ENCODE measurements around the gene SPOCK1. TPM values are rescaled to one million over a fixed set of nuclear protein-coding genes. Genes with fewer than 3 reads are reported as not detected.

SPOCK1 gene
- total RNA-seq, 1 experiment from 2014 or later, result 0.27 TPM

DNA sequence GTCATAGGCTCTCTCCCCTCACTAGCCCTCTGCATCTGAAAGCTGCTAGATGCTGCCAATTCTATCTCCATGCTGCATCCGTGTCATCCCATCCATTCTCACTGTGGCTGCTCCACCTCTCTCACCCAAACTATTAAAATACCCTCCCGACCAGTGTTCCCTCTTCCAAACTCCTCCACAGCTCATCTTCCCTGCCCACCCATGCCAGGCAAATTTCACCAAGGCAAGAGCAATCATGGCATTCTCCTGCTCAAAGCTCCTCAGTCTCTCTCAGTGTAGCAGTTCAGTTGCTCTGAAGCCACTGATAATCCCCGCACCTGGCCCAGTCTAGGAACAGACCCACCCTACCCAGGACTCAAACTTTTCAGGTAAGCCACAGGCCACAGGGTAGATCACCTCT is 48.4 kb downstream of the SPOCK1 start (continued):
- TF ChIP-seq FOSL1 (IDR thresholded peaks at IDR 0.05; ENCODE audit: low read depth) (no peak), SP1 (IDR thresholded peaks at IDR 0.05; ENCODE audit: low read depth) (no peak)
- TF ChIP-seq, protein P1, sequence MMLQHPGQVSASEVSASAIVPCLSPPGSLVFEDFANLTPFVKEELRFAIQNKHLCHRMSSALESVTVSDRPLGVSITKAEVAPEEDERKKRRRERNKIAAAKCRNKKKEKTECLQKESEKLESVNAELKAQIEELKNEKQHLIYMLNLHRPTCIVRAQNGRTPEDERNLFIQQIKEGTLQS (IDR thresholded peaks at IDR 0.05), result no peak

DNA sequence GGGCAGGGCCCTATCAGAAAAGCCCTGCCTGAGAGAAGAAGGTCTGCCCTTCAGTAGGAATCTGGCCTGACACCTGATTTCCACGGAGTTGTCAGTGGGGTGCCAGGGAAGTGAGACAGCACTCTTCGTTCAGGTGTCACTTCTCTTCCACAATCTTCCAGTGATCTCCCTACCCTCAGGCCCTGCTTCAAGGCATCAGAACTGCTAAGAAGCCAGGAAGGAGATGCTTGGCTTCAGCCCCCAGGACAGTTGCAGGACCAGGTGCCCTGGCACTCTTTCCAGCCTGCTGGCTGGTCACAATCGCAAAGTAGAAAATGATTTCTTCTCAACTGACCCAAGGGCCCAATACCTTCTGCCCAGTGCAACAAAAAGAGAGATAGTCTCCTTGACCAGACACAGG is 50.3 kb downstream of the SPOCK1 start:
- H3K9me3 ChIP-seq (ENCODE audit: control insufficient read depth in 1 of 2, insufficient read depth in 1 of 2, low read depth in 1 of 2, low read length in 2 of 2), result no peaks in the 10 kb centered on the region
- ChIA-PET RAD21 (ENCODE audit: low non-redundant PET in 1 of 2, low total read pairs in 2 of 2, uncharacterized antibody in 2 of 2, unreplicated experiment in 2 of 2) (no interaction called here), POLR2A (no interaction called here), CTCF (no interaction called here)
- H3K9me2 ChIP-seq (ENCODE audit: insufficient read depth), result no peaks in the 10 kb centered on the region
- no peaks in the 10 kb centered on the region for H3K79me2 ChIP-seq (ENCODE audit: insufficient read depth, low read length)
- peaks cover 17% of the 10 kb centered on the region for H3K27me3 ChIP-seq (ENCODE audit: insufficient read depth, low read length)
- intact Hi-C loops (cut with micrococcal nuclease), result no loop called here
- no peaks in the 10 kb centered on the region for H4K20me1 ChIP-seq (ENCODE audit: insufficient read depth)
- no peak overlapping the region for H3K9ac ChIP-seq (ENCODE audit: low read length)
- no TSS peak for BruUV-seq (replicated peaks)
- no peak overlapping the region for H2AFZ ChIP-seq (ENCODE audit: low read depth, low read length, poor library complexity, severe bottlenecking)
- no peak overlapping the region for H3K27ac ChIP-seq (ENCODE audit: low read depth, low read length)
- no peak overlapping the region for H3K4me3 ChIP-seq (replicated peaks in 1 of 2; ENCODE audit: low read depth in 1 of 2, low read length in 2 of 2)
- no peaks in the 10 kb centered on the region for H3K4me1 ChIP-seq (ENCODE audit: control insufficient read depth in 1 of 2, insufficient read depth in 2 of 2, low read length in 2 of 2)
- no peak overlapping the region for H3K4me2 ChIP-seq (ENCODE audit: low read length)
- TF ChIP-seq, protein P2, sequence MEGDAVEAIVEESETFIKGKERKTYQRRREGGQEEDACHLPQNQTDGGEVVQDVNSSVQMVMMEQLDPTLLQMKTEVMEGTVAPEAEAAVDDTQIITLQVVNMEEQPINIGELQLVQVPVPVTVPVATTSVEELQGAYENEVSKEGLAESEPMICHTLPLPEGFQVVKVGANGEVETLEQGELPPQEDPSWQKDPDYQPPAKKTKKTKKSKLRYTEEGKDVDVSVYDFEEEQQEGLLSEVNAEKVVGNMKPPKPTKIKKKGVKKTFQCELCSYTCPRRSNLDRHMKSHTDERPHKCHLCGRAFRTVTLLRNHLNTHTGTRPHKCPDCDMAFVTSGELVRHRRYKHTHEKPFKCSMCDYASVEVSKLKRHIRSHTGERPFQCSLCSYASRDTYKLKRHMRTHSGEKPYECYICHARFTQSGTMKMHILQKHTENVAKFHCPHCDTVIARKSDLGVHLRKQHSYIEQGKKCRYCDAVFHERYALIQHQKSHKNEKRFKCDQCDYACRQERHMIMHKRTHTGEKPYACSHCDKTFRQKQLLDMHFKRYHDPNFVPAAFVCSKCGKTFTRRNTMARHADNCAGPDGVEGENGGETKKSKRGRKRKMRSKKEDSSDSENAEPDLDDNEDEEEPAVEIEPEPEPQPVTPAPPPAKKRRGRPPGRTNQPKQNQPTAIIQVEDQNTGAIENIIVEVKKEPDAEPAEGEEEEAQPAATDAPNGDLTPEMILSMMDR (IDR thresholded peaks at IDR 0.05 in 2 of 3, conservative IDR thresholded peaks at IDR 0.05 in 1 of 3; ENCODE audit: borderline replicate concordance in 1 of 3, insufficient read depth in 1 of 3, low read depth in 2 of 3, low read length in 2 of 3), result no peak
- TF ChIP-seq ZFX (IDR thresholded peaks at IDR 0.05), result no peak
- no peak for TF ChIP-seq EGR1 (IDR thresholded peaks at IDR 0.05; ENCODE audit: low read depth)
- TF ChIP-seq ZNF274 (IDR thresholded peaks at IDR 0.05; ENCODE audit: low read depth, low read length), result no peak
- no peak for TF ChIP-seq POLR2AphosphoS5 (IDR thresholded peaks at IDR 0.05; ENCODE audit: low read depth, low read length)
- TF ChIP-seq CBX3 (IDR thresholded peaks at IDR 0.05; ENCODE audit: low read depth), result no peak
- no peak for TF ChIP-seq FOSL1 (IDR thresholded peaks at IDR 0.05; ENCODE audit: low read depth)
- TF ChIP-seq POLR2A (IDR thresholded peaks at IDR 0.05; ENCODE audit: borderline replicate concordance, extremely low read depth, insufficient read depth, insufficient read length), result no peak
- TF ChIP-seq SP1 (IDR thresholded peaks at IDR 0.05; ENCODE audit: low read depth), result no peak
- TF ChIP-seq CEBPB (IDR thresholded peaks at IDR 0.05; ENCODE audit: low read depth), result no peak
- TF ChIP-seq EZH2phosphoT487 (IDR thresholded peaks at IDR 0.05; ENCODE audit: borderline replicate concordance), result no peak
- TF ChIP-seq EZH2 (IDR thresholded peaks at IDR 0.05), result no peak
- TF ChIP-seq, protein P3, sequence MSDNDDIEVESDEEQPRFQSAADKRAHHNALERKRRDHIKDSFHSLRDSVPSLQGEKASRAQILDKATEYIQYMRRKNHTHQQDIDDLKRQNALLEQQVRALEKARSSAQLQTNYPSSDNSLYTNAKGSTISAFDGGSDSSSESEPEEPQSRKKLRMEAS (IDR thresholded peaks at IDR 0.05), result no peak
- no peak for TF ChIP-seq SIN3A (IDR thresholded peaks at IDR 0.05; ENCODE audit: low read depth)
- TF ChIP-seq YY1 (IDR thresholded peaks at IDR 0.05; ENCODE audit: extremely low read depth, insufficient replicate concordance, low read depth, low read length), result no peak
- no peak for TF ChIP-seq ELF1 (IDR thresholded peaks at IDR 0.05; ENCODE audit: borderline replicate concordance, low read depth)
- ATAC-seq (no peak), DNase-seq (ENCODE audit: low read depth, low spot score) (no peak)
- H3K36me3 ChIP-seq (ENCODE audit: control insufficient read depth in 1 of 2, insufficient read depth in 2 of 2, low read length in 2 of 2), result no peaks in the 10 kb centered on the region

Measured in HCT116 (cell line).